CD4-positive, alpha-beta T cell treated with Interleukin-15 for 1 hour (primary cell): Measurements from ENCODE around the gene DNAJB5.

Source experiments
- DNase-seq: peaks from one replicate; pipeline ENCODE4 v3.0.0-alpha.2; 2020

DNAJB5 gene

DNA sequence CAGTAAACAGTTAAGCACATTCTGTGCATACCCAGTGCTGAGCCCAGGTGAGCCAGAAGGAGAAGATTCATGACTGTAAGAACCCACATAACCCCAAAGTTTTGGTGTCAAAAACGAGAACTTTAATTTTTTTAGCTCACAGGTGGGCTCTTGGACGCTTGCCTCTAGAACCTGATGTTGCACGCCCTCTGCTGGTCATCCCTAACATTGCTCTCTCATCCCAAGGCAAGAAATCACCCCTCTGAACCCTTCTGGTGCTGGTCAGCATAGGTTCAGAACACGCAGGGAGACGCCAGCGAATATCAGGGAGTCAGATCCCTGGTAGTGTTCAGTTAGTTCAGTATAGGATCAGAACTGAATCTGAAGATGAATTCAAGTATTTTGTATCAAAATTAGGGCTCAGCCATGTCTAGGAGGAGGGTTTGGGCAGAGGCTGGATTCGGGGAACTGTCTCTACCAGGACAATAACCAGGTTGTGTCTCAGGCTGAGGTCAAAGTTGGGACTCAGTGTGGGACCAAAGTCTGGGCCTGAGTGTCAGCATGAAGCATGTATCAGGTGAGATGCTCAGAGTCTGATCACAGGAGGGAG is 4.1 kb upstream of the DNAJB5 start:
- peak; percentile 49 for DNase-seq

GRCh38 chr9:34986540-34987047 is 3.0 kb upstream of the DNAJB5 start:
- DNase-seq = peak; percentile 86

- no peak for DNase-seq
These were observed 2.2 kb upstream of the DNAJB5 start for GRCh38 chr9:34987160-34987901.

- DNase-seq = peak; percentile 77
These were observed 1.1 kb upstream of the DNAJB5 start for GRCh38 chr9:34988218-34989002.

- peak; percentile 41 for DNase-seq
These were observed 546 bp downstream of the DNAJB5 start for GRCh38 chr9:34989946-34990635.

DNA sequence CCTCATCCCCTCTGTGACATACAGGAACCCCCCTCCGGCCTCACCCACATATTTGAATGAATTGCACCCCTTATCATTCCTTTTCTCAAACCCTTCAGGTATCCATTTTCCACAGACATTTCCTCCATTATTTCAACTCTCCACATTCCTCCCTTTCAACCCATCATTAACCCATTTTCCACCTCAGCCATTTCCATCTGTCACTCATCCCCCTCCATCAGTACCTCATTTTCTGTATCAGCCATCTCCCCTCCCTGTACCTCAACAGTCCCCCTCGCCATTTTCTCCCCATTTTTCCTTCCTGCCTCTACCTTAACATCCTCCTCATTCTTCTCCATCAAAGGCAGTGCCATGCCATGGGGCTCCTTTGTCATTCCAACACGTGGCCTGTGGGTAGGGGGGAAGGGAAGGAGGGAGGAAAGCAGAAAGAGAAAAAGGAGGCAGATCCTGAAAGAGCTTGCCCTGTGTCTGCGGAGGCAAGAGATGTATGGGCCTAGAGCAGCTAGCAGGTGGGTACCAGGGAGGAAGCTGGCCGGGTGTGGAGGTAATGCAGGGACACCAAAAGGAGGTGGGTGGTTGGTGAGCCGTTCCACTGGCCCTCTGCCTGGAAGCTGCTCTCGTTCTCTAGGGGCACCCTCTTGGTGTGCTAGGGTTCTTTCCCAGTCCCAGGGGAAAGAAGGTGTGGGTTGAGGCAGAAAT is 1.5 kb downstream of the DNAJB5 start:
- no peak for DNase-seq

GRCh38 chr9:34991607-34992375 is 2.2 kb downstream of the DNAJB5 start:
- no peak for DNase-seq

GRCh38 chr9:34992376-34992951 is 2.9 kb downstream of the DNAJB5 start:
- DNase-seq = peak; percentile 50

DNA sequence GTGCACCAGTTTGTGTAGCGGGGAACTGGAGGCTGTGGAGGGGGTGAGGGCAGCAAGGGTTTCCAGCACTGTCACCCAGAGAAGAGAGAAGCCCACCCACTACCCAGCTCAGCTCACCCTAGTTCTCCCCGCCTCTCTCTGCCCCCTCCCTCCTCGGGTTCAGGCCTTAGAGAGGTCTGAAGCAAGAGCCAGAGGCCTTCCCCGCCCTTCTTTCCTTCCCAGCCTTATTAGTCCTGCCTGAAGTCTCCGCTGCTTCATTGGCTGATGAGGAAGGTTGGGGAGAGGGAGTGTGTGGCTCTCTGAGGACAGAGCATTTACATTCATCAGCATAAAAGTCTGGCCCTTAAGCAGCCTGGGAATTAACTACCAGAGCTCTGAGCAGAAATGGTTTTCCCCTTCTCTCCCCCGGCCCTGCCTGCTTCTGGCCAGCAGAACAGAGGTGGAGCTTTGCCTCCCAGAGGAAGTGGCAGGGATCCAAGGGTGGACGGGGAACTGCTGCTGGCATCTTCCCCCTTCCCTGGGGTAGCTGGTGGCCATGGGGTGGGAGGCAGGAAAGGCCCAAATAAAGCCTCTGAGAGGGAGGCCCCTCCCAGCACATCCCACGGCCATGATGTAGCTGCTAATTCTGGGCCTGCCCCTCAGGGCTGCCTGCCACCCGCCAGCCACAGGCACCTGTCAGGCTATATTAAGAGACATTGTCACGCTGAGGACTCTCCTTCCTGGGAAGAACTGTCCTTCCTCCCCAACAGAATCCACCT is 4.1 kb downstream of the DNAJB5 start:
- DNase-seq = no peak

DNA sequence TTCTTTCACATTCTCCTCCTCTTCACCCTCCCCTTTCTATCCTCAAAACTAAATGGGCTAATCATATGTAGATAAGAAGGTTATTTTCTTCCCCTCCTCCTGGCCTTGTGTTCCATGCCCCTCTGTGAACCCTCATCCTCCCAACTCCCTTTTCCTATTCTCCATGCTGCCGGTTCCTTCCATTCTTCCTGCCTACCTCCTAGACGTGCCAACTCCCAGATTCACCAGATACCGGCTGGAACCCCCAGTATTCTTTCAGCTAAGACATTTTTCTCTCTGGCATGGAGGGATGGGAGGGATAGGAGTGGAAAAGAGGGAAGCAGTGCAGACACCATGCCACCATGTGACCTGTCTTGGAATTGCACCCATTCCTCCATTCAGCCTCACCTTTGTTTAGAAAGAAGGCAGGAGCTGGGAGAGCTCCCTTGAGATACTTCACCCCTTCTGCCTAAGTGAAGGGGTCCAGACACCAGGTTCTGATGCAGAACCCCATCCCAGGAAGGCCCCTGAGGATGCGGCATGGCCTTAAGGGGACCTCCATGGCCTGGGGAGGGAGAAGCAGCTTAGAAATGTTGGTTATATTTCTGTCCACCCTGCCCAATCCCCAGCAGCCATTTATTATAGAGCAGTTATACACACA is 4.8 kb downstream of the DNAJB5 start:
- no peak for DNase-seq

GRCh38 chr9:34994900-34995669 is 5.5 kb downstream of the DNAJB5 start:
- DNase-seq = no peak

GRCh38 chr9:34995670-34996060 is 6.1 kb downstream of the DNAJB5 start:
- DNase-seq = no peak

DNA sequence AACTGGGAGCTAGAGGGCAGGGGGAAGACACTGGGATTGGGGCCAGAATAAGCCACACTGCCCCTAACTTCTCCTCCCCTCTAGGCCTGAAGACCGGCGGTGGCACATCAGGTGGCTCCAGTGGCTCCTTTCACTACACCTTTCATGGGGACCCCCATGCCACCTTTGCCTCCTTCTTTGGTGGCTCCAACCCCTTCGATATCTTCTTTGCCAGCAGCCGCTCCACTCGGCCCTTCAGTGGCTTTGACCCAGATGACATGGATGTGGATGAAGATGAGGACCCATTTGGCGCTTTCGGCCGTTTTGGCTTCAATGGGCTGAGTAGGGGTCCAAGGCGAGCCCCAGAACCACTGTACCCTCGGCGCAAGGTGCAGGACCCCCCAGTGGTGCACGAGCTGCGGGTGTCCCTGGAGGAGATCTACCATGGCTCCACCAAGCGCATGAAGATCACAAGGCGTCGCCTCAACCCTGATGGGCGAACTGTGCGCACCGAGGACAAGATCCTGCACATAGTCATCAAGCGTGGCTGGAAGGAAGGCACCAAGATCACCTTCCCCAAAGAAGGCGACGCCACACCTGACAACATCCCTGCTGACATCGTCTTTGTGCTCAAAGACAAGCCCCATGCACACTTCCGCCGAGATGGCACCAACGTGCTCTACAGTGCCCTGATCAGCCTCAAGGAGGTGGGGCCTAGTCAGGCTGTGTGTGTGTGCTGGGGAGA is 6.8 kb downstream of the DNAJB5 start:
- no peak for DNase-seq

GRCh38 chr9:34996905-34997279 is 7.3 kb downstream of the DNAJB5 start:
- DNase-seq = no peak

- no peak for DNase-seq
These were observed 7.8 kb downstream of the DNAJB5 start for GRCh38 chr9:34997379-34997781.

DNA sequence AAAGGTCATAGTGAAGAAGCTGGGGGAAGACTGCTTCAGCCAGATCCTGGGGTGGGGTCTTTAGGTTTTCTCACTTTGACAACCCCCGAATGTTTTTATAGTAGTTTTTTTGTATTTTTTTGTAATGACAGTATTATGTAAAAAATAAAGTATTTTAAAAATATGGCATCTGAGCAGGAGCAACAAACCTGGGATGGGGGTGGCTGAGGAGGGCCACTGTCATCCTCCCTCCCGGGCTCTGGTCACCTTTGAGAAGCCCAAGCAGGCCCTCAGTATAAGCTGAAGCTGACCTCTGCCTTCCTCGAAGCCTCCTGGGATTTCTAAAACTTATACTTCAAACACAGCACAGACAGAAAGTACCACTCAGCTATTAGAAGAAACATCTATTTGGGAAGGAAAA is 8.7 kb downstream of the DNAJB5 start:
- DNase-seq = no peak

DNA sequence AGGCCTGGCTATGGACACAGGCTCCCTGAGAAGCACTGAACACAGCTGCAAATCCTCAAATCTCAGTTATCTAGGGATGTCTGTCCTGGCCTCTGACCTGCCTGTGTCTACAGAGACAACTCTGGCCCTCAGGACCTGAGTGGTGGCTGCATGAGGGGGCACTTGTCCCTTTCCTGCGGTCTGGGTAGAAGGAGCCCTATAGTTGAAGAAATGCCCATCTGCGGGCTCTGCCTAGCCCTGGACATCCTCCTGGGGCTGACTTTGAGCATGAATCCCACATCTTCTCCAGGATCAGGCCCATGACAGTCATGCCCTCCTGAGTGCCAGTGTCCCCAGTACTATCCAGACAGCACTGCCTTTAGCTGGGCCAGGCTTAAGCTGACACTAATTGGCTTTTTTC is 10.0 kb downstream of the DNAJB5 start:
- no peak for DNase-seq

- no peak for DNase-seq
These were observed 11.2 kb downstream of the DNAJB5 start for GRCh38 chr9:35000535-35001284.
